NCI-H748 (cell line): ENCODE results near the gene CT45A10.
A peak's percentile ranks its signal among the peaks of the same experiment; 100 is the strongest.
"Not testable (repeated sequence)": the region's sequence is repeated elsewhere in the genome, so short reads cannot be mapped to it uniquely, and the experiment has no call there.

Experiments
- DNase-seq: peaks from one replicate; lab custom pipeline; 2025; ENCODE audit not compliant: unreplicated experiment; lab: John Stamatoyannopoulos, UW

CT45A10 gene

GRCh38 chrX:135893294-135893817 lies at the start of gene CT45A10, which contains the start of gene SAGE1:
Gene CT45A10, minus strand, starts transcription at chrX:135893444. Its CDS starts 8,100 bp downstream, at chrX:135885344.
Gene SAGE1, plus strand, starts transcription at chrX:135893716. Its CDS starts 2,527 bp downstream, at chrX:135896243.
- no peak for DNase-seq

DNA sequence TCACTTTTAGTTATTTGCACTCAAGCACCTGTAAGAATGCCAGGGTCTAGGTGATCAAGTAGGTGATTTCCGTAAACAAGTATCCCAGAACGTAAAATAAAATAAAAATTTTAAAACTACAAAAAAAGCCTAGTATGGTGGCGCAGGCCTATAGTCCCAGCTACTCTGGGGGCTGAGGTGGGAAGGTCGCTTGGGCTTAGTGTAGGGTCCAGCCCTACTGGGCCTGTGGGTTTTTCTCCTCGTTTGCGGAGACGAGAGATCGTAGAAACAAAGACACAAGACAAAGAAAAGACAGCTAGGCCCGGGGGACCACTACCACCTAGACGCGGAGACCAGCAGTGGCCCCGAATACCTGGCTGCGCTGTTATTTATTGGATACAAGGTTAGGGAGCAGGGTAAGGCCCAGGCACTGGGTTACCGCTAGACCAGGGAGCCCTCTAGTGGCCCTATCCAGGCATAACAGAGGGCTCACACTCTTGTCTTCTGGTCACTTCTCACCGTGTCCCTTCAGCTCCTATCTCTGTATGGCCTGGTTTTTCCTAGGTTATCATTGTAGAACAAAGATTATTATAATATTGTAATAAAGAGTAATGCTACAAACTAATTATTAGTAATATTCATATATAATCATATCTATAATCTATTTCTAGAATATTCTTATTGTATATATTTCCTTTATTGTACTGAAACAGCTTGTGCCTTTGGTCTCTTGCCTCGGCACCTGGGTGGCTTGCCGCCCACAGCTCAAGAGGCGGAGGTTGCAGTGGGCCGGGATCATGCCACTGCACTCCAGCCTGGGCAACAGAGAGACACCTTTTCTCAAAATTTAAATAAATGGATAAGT lies 38.6 kb upstream of the CT45A10 start:
- DNase-seq = peak; percentile 46

DNA sequence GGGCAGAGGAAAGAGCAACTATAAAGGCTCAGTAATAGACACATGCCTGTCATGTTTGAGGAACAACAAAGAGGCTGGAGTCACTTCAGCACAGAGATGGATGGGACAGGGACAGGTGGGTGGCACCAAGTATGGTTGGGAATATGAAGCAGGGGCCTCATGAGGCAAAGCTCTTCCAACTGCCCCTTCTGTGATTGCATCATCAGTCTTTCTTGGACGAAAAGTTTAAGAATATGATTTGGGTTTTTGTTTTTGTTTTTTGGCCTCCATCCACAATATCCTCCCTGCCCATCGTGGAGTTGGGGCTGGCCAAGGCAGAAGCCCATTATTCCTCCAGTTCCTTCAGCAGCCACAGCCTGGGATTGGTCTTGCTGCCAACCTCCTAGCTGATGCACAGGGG lies 34.7 kb upstream of the CT45A10 start:
- no peak for DNase-seq

DNA sequence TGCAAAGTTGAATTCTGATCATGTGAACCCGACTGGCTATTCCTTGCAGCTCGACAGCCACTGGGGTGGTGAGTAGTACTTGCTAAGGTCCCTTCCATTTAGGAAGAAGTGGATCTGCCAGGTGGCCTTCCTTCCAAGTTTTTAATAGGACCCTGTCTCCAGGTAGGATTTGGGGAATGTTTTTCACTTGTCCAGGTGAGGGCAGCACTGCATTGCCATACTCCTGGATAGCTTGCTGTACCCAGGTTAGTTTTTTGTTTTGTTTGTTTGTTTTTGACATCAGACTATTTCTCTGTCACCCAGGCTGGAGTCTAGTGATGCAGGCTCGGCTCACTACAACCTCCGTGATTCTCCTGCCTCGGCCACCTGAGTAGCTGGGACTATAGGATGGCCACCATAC lies 30.1 kb upstream of the CT45A10 start:
- no peak for DNase-seq

GRCh38 chrX:135920516-135920915 lies 27.3 kb upstream of the CT45A10 start:
- not testable (repeated sequence) for DNase-seq

DNA sequence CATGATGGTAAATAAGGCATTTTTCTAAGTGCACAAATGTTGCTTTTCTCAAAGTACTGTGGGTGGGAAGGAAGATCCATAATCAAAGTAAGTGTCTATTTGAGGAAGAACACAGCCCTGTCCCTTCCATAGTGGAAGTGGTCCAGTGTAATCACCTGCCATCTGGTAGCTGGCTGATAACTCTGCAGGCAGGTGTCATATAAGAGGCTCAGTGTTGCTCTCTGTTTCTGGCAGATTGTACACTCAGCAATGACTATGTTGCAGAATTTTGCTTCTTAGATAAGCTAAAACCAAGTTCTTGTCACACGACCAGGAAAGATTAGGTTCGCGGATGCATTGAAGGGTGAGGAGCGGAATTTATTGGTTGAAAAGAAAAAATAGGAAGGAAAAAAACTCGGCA lies 21.2 kb upstream of the CT45A10 start:
- no peak for DNase-seq

DNA sequence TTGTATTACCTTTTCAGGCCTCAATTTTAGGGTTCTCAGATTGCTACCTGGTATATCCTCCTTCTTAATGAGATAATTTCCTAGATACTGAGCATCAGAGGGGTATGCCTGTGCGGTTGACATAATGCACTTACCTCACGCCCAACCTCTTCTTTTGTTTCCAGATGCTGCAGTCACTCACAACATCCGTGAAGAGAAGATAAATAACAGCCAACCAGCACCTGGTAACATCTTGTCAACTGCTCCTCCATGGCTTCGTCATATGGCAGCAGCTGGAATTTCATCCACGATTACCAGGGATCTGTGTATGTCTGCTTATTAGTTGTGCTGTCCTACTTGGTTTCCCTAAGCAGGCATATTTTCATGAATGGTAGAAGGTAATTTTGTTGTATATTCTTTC lies 17.0 kb upstream of the CT45A10 start:
- no peak for DNase-seq

GRCh38 chrX:135892781-135893180 lies 463 bp downstream of the CT45A10 start:
- DNase-seq = no peak

DNA sequence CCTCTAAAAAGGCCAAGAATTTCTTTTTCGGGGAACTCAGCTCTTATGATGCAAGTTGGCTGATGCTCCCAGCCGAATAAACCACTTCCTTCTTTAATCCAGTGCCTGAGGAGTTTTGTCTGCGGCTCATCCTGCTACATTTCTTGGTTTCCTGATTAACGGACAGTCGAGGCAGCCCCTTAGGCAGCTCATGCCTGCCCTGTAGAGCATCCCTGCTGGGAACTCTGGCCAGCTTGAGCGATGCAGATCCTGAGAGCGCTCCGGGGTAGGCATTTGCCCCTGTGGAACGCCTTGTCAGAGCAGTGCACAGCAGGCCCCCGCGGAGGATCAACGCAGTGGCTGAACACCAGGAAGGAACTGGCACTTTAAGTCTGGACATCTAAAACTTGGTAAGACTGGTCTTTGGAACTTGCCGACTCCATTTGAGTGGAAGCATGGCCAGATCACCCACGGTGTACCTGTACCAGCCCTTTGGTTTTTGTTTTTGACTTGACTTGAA lies 3.1 kb downstream of the CT45A10 start:
- no peak for DNase-seq

DNA sequence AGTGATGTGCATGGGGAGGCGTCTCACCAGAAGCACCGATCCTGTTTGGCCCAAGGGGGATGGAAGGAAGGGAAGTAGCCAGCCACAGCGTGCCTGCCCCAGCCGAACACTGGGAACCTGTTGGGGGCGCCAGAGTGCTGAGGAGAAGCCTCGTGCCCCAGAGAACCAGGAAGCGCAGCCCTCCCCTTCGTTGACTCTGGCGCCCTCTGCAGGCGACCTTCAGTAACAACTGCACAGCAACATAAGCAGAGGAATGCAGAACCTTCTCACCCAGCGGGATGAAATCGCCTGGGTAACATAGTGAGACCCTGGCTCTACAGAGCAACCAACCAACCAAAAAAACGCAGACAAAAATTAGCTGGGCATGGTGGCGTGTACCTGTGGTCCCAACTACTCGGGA lies 4.3 kb downstream of the CT45A10 start:
- peak; percentile 43 for DNase-seq

DNA sequence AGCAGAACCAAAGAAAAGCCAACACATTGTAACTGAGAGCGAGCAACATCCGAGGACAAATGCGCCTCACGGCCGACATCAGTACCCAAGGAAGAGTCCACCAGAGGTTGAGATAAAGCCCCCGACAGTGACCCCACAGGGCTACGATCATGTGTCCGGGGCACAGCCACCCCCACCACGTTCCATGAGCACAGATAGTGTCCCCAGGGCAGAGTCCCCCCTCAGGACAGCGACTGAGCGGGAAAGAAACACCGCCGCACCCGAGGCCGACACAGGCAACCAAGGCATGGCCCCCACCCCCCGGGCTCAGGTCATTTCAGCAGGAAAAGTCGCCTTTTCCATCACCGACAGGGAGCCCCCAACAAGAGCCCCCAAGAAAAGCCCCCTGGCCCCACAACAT lies 5.0 kb downstream of the CT45A10 start:
- DNase-seq = not testable (repeated sequence)

GRCh38 chrX:135882741-135883140 lies 10.5 kb downstream of the CT45A10 start:
- not testable (repeated sequence) for DNase-seq

DNA sequence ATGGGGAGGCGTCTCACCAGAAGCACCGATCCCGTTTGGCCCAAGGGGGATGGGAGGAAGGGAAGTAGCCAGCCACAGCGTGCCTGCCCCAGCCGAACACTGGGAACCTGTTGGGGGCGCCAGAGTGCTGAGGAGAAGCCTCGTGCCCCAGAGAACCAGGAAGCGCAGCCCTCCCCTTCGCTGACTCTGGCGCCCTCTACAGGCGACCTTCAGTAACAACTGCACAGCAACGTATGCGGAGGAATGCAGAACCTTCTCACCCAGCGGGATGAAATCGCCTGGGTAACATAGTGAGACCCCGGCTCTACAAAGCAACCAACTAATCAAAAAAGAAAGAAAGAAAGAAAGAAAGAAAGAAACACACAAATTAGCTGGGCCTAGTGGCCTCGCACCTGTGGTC lies 21.5 kb downstream of the CT45A10 start, which contains the start of gene CT45A9:
CT45A9 (minus strand) TSS at position 101 of the 400 bp plus-strand sequence. CDS start 3,751 bp downstream, outside the sequence.
- DNase-seq = not testable (repeated sequence)

GRCh38 chrX:135854438-135854837 lies 38.8 kb downstream of the CT45A10 start, which contains the start of gene CT45A8:
Gene CT45A8, minus strand, starts transcription at chrX:135854538. Its CDS starts 3,755 bp downstream, at chrX:135850783.
- DNase-seq = not testable (repeated sequence)

DNA sequence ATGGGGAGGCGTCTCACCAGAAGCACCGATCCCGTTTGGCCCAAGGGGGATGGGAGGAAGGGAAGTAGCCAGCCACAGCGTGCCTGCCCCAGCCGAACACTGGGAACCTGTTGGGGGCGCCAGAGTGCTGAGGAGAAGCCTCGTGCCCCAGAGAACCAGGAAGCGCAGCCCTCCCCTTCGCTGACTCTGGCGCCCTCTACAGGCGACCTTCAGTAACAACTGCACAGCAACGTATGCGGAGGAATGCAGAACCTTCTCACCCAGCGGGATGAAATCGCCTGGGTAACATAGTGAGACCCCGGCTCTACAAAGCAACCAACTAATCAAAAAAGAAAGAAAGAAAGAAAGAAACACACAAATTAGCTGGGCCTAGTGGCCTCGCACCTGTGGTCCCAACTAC lies 56.1 kb downstream of the CT45A10 start, which contains the start of gene CT45A7:
CT45A7 (minus strand) TSS at position 101 of the 400 bp plus-strand sequence. CDS start 3,747 bp downstream, outside the sequence.
- DNase-seq = not testable (repeated sequence)
